HEK293T (cell line): ENCODE data around the gene FRMPD2.
"Not testable (repeated sequence)": the region's sequence is repeated elsewhere in the genome, so short reads cannot be mapped to it uniquely, and the experiment has no call there.

Source experiments
- CTCF ChIA-PET: fragments of 350-600 bp; formaldehyde crosslinking; extraction: SDS; loops from one replicate; lab custom pipeline; 2021; ENCODE audit warnings: antibody characterized with exemption, inconsistent platforms; lab: Yijun Ruan, JAX
- POLR2A ChIA-PET: fragments of 350-600 bp; formaldehyde crosslinking; extraction: SDS; loops from one replicate; lab custom pipeline; 2020; ENCODE audit warnings: antibody characterized with exemption, inconsistent platforms; lab: Yijun Ruan, JAX
- DNase-seq: peaks from one replicate; pipeline ENCODE4 v3.0.0; 2012; ENCODE audit warnings: mixed read lengths; ENCODE audit errors: extremely low spot score
- ARNT ChIP-seq: fragments of 450-650 bp; IDR thresholded peaks from 2 replicates; pipeline ENCODE4 v1.6.1; 2017; ENCODE audit warnings: mild to moderate bottlenecking
- BHLHE40 ChIP-seq: fragments of 450-650 bp; IDR thresholded peaks from 2 replicates; pipeline ENCODE4 v1.6.1; 2016; ENCODE audit warnings: mild to moderate bottlenecking, moderate library complexity, borderline replicate concordance
- CTBP1 ChIP-seq: fragments of 450-650 bp; IDR thresholded peaks from 2 replicates; pipeline ENCODE4 v1.6.1; 2016; ENCODE audit warnings: borderline replicate concordance
- ELF4 ChIP-seq: fragments of 450-650 bp; IDR thresholded peaks from 2 replicates; pipeline ENCODE4 v1.6.1; 2017; ENCODE audit warnings: antibody characterized with exemption
- FOXA1 ChIP-seq: fragments of 450-650 bp; IDR thresholded peaks from 2 replicates; pipeline ENCODE4 v1.6.1; 2016; ENCODE audit warnings: mild to moderate bottlenecking
- FOXK2 ChIP-seq: fragments of 450-650 bp; IDR thresholded peaks from 2 replicates; pipeline ENCODE4 v1.6.1; 2016; ENCODE audit warnings: mild to moderate bottlenecking
- FOXM1 ChIP-seq: fragments of 450-650 bp; IDR thresholded peaks from 2 replicates; pipeline ENCODE4 v1.6.1; 2017; ENCODE audit warnings: mild to moderate bottlenecking, borderline replicate concordance
- HDGF ChIP-seq: fragments of 450-650 bp; IDR thresholded peaks from 2 replicates; pipeline ENCODE4 v1.6.1; 2017; ENCODE audit warnings: antibody characterized with exemption, borderline replicate concordance
- L3MBTL2 ChIP-seq: fragments of 450-650 bp; conservative IDR thresholded peaks from 2 replicates; pipeline ENCODE4 v1.6.1; 2016; ENCODE audit warnings: mild to moderate bottlenecking
- LEF1 ChIP-seq: fragments of 450-650 bp; IDR thresholded peaks from 2 replicates; pipeline ENCODE4 v1.6.1; 2017; ENCODE audit warnings: mild to moderate bottlenecking, borderline replicate concordance
- NFRKB ChIP-seq: fragments of 450-650 bp; IDR thresholded peaks from 2 replicates; pipeline ENCODE4 v1.6.1; 2016; ENCODE audit warnings: mild to moderate bottlenecking, moderate library complexity
- SP1 ChIP-seq: fragments of 450-650 bp; IDR thresholded peaks from 2 replicates; pipeline ENCODE4 v1.6.1; 2017
- SUZ12 ChIP-seq: fragments of 450-650 bp; IDR thresholded peaks from 2 replicates; pipeline ENCODE4 v1.6.1; 2016; ENCODE audit warnings: mild to moderate bottlenecking
- TARDBP ChIP-seq: fragments of 450-650 bp; IDR thresholded peaks from 2 replicates; pipeline ENCODE4 v1.6.1; 2016
- ZNF384 ChIP-seq: fragments of 450-650 bp; IDR thresholded peaks from 2 replicates; pipeline ENCODE4 v1.6.1; 2016
- TF ChIP-seq, protein P1 (sequence below): fragments of 450-650 bp; IDR thresholded peaks from 2 replicates; pipeline ENCODE4 v1.6.1; 2016

Gene FRMPD2

DNA sequence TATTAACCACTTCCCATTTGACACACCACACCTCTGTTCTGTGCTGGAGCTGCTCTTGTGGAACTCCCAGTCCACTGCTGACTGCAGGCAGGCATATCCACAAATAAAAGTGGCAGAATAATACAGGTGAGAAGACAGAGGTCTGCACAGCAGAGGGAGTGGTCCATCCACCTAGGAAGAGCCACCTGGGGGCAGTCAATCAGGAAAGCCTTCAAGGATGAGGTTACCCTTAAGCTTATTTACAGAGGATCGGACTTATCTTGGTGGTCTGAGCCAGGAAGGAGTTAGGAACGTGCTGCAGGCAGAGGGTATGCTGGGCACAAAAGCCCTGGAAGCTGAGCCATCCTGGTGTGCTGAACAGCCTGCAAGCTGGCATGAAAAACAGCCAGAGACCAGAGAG is 78.7 kb downstream of the FRMPD2 start:
- ChIA-PET CTCF (no interaction called here), POLR2A (no interaction called here)
- TF ChIP-seq ARNT (no peak), ZNF384 (no peak), L3MBTL2 (no peak), LEF1 (no peak), SUZ12 (no peak), NFRKB (no peak), FOXA1 (no peak), FOXK2 (no peak), TARDBP (no peak), BHLHE40 (no peak), FOXM1 (no peak), SP1 (no peak), ELF4 (no peak)
- TF ChIP-seq, protein P1, sequence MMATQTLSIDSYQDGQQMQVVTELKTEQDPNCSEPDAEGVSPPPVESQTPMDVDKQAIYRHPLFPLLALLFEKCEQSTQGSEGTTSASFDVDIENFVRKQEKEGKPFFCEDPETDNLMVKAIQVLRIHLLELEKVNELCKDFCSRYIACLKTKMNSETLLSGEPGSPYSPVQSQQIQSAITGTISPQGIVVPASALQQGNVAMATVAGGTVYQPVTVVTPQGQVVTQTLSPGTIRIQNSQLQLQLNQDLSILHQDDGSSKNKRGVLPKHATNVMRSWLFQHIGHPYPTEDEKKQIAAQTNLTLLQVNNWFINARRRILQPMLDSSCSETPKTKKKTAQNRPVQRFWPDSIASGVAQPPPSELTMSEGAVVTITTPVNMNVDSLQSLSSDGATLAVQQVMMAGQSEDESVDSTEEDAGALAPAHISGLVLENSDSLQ, result no peak
- DNase-seq, result no peak

DNA sequence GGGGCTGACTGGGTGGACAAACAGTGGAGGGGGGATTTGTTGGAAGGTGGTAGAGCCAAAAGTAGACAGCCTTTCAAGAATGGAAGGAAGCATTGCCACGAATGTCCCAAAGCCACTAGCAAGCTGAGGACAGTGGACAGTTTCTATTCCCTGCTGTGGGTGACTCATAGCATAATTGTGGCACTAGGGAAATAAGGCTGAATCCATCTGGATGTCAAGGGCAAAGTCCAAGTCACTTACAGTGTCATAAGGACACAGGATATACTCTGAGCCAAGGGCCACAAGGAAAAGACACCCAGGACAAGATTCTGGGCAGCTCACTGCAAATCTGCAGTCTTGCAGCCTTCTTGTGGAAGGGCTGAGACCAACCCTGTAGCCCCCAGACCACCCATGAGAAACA is 79.7 kb downstream of the FRMPD2 start:
- POLR2A ChIA-PET, result no interaction called here
- TF ChIP-seq SUZ12 (no peak), HDGF (no peak), ARNT (no peak), L3MBTL2 (no peak), CTBP1 (no peak), SP1 (no peak), NFRKB (no peak), LEF1 (no peak), ELF4 (no peak)
- TF ChIP-seq, protein P1, result no peak
- no peak for DNase-seq
- CTCF ChIA-PET, result no interaction called here

- CTCF ChIA-PET, result no interaction called here
- POLR2A ChIA-PET, result no interaction called here
- DNase-seq, result no peak
- TF ChIP-seq SP1 (no peak), FOXK2 (no peak), SUZ12 (no peak), TARDBP (no peak), FOXA1 (no peak), FOXM1 (no peak), HDGF (no peak), NFRKB (no peak), ELF4 (no peak)
- TF ChIP-seq, protein P1, result no peak
Measured at GRCh38 chr10:48193556-48193955, 80.9 kb downstream of the FRMPD2 start.

DNA sequence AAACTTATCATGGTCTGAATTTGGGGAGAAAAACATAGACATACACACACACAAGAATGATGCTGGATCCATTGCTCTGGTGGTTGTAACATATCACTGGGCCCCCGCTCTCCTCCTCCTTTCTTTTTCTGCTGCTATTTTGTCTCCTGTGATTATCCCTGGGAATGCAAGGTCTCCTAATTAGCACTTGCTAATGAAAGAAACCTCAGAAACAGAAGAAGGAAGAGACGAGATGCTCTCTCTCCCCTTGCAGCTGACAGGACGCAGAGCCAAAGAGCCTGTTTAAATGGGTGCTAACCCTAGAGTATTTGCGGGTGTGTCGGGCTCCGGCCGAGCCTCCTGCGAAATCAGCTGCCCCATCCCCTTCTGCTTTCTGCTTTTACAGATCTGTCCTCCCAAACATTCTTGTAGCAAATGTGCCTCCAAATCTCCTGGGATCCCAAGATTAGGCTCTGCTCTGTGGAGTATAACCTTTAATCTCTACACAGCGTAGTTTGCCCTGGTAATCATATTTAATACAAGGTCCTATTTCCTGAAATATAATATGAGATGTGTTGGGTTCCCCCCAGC is 81.5 kb downstream of the FRMPD2 start:
- ChIA-PET CTCF (no interaction called here), POLR2A (no interaction called here)
- no peak for DNase-seq
- TF ChIP-seq L3MBTL2 (no peak), FOXM1 (no peak), ZNF384 (no peak), NFRKB (no peak)
- TF ChIP-seq, protein P1, result no peak

- ChIA-PET POLR2A (no interaction called here), CTCF (no interaction called here)
- no peak for DNase-seq
- TF ChIP-seq FOXA1, result no peak
- no peak for TF ChIP-seq SUZ12
- no peak for TF ChIP-seq FOXM1
- no peak for TF ChIP-seq NFRKB
- TF ChIP-seq HDGF, result no peak
- TF ChIP-seq ZNF384, result no peak
- no peak for TF ChIP-seq CTBP1
- TF ChIP-seq FOXK2, result no peak
- no peak for TF ChIP-seq LEF1
- TF ChIP-seq L3MBTL2, result no peak
- TF ChIP-seq ELF4, result no peak
- no peak for TF ChIP-seq TARDBP
- no peak for TF ChIP-seq BHLHE40
- TF ChIP-seq SP1, result no peak
Measured at GRCh38 chr10:48187713-48188485, 86.6 kb downstream of the FRMPD2 start.

- no peak for DNase-seq
- TF ChIP-seq NFRKB, result no peak
- no peak for TF ChIP-seq LEF1
- TF ChIP-seq, protein P1, result no peak
- TF ChIP-seq ELF4, result no peak
- no peak for TF ChIP-seq FOXA1
- no peak for TF ChIP-seq TARDBP
- no peak for TF ChIP-seq ZNF384
- no peak for TF ChIP-seq BHLHE40
- TF ChIP-seq FOXM1, result no peak
- no peak for TF ChIP-seq SP1
- no peak for TF ChIP-seq L3MBTL2
- no peak for TF ChIP-seq CTBP1
- TF ChIP-seq HDGF, result no peak
- ChIA-PET CTCF (no interaction called here), POLR2A (no interaction called here)
Measured at GRCh38 chr10:48187126-48187525, 87.4 kb downstream of the FRMPD2 start.

DNA sequence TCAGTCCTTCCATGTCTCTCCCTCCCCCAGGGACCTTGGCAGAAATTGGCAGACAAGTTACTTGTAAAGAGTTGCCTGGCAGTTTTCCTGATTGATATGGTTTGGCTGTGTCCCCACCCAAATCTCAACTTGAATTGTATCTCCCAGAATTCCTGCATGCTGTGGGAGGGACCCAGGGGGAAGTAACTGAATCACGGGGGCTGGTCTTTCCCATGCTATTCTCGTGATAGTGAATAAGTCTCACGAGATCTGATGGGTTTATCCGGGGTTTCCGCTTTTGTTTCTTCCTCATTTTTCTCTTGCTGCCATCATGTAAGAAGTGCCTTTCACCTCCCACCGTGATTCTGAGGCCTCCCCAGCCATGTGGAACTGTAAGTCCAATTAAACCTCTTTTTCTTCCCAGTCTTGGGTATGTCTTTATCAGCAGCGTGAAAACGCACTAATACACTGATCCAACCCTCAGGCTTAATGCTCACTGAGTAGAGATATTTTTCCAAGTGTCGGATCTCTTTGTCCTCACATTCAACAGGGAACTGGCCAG is 88.2 kb downstream of the FRMPD2 start:
- POLR2A ChIA-PET, CTCF ChIA-PET, DNase-seq: not testable (repeated sequence)
